ENCODE results near the gene CMTM3.

GRCh38 chr16:66649636-66650205 lies 45.2 kb downstream of the CMTM3 start:
- TF ChIP-seq POLR2AphosphoS5 (IDR thresholded peaks at IDR 0.05) (no peak), CTCF (IDR thresholded peaks at IDR 0.05) (no peak), EP300 (IDR thresholded peaks at IDR 0.05) (no peak)

All from upper lobe of left lung (tissue), 4 donors.